GM19351 (cell line): ENCODE data around the gene ENPP1.

Source experiments
- ATAC-seq: cut with Tn5 transposase; IDR thresholded peaks from one replicate; pipeline ENCODE4 v1.9.1; 2021; ENCODE audit warnings: mild to moderate bottlenecking, moderate library complexity; ENCODE audit not compliant: unreplicated experiment

The ENPP1 gene

GRCh38 chr6:131807644-131808459 lies at the start of gene ENPP1:
Gene ENPP1 (plus strand): TSS chr6:131808020. CDS start chr6:131808036, 16 bp downstream.
- peak; percentile 66 for ATAC-seq

GRCh38 chr6:131758920-131759319 lies 48.9 kb upstream of the ENPP1 start:
- no peak for ATAC-seq

- ATAC-seq, result no peak
These were observed 46.6 kb upstream of the ENPP1 start for GRCh38 chr6:131761060-131761761.

- ATAC-seq, result no peak
These were observed 46.1 kb upstream of the ENPP1 start for GRCh38 chr6:131761762-131762067.

- ATAC-seq, result no peak
These were observed 44.8 kb upstream of the ENPP1 start for GRCh38 chr6:131762984-131763383.

GRCh38 chr6:131763749-131764148 lies 44.1 kb upstream of the ENPP1 start:
- no peak for ATAC-seq

GRCh38 chr6:131764350-131764749 lies 43.5 kb upstream of the ENPP1 start:
- no peak for ATAC-seq

GRCh38 chr6:131765081-131765803 lies 42.6 kb upstream of the ENPP1 start:
- ATAC-seq, result no peak

GRCh38 chr6:131765804-131766135 lies 42.0 kb upstream of the ENPP1 start:
- no peak for ATAC-seq

- ATAC-seq, result no peak
These were observed 41.2 kb upstream of the ENPP1 start for GRCh38 chr6:131766631-131767030.

GRCh38 chr6:131768964-131769363 lies 38.9 kb upstream of the ENPP1 start:
- no peak for ATAC-seq

- ATAC-seq, result no peak
These were observed 38.3 kb upstream of the ENPP1 start for GRCh38 chr6:131769385-131770141.

GRCh38 chr6:131770776-131771175 lies 37.0 kb upstream of the ENPP1 start:
- ATAC-seq, result no peak

- ATAC-seq, result no peak
These were observed 34.4 kb upstream of the ENPP1 start for GRCh38 chr6:131773284-131773950.

GRCh38 chr6:131775886-131776285 lies 31.9 kb upstream of the ENPP1 start:
- ATAC-seq, result no peak

- no peak for ATAC-seq
These were observed 30.8 kb upstream of the ENPP1 start for GRCh38 chr6:131776985-131777384.

- no peak for ATAC-seq
These were observed 29.7 kb upstream of the ENPP1 start for GRCh38 chr6:131778169-131778568.

- no peak for ATAC-seq
These were observed 28.5 kb upstream of the ENPP1 start for GRCh38 chr6:131779304-131779703.

GRCh38 chr6:131780600-131780999 lies 27.2 kb upstream of the ENPP1 start:
- no peak for ATAC-seq

GRCh38 chr6:131781687-131782086 lies 26.1 kb upstream of the ENPP1 start:
- no peak for ATAC-seq

- no peak for ATAC-seq
These were observed 25.1 kb upstream of the ENPP1 start for GRCh38 chr6:131782764-131783163.
